Islet precursor cell (in vitro differentiated cells): ENCODE data around the gene RASAL1.
A peak's percentile ranks its signal among the peaks of the same experiment; 100 is the strongest.
"Not testable (repeated sequence)": the region's sequence is repeated elsewhere in the genome, so short reads cannot be mapped to it uniquely, and the experiment has no call there.

Source experiments
- DNase-seq: peaks from one replicate; pipeline ENCODE4 v3.0.0-alpha.2; 2018

Gene RASAL1

GRCh38 chr12:113141716-113142115 is 6.2 kb upstream of the RASAL1 start:
- not testable (repeated sequence) for DNase-seq

GRCh38 chr12:113140706-113141105 is 5.1 kb upstream of the RASAL1 start:
- DNase-seq = no peak

- no peak for DNase-seq
Observed at GRCh38 chr12:113138826-113139225, 3.3 kb upstream of the RASAL1 start.

GRCh38 chr12:113137861-113138783 is 2.6 kb upstream of the RASAL1 start:
- no peak for DNase-seq

GRCh38 chr12:113136990-113137511 is 1.5 kb upstream of the RASAL1 start:
- DNase-seq = no peak

GRCh38 chr12:113136128-113136989 is 798 bp upstream of the RASAL1 start:
- DNase-seq = no peak

GRCh38 chr12:113134521-113134951 is 1.0 kb downstream of the RASAL1 start:
- no peak for DNase-seq

- DNase-seq = no peak
Observed at GRCh38 chr12:113134071-113134470, 1.5 kb downstream of the RASAL1 start.

GRCh38 chr12:113133666-113134065 is 1.9 kb downstream of the RASAL1 start:
- no peak for DNase-seq

GRCh38 chr12:113133036-113133435 is 2.5 kb downstream of the RASAL1 start:
- peak; percentile 79 for DNase-seq

- DNase-seq = no peak
Observed at GRCh38 chr12:113131556-113131955, 4.0 kb downstream of the RASAL1 start.

- DNase-seq = peak; percentile 81
Observed at GRCh38 chr12:113130457-113131135, 5.0 kb downstream of the RASAL1 start.

- no peak for DNase-seq
Observed at GRCh38 chr12:113129664-113130456, 5.7 kb downstream of the RASAL1 start.

GRCh38 chr12:113128802-113129663 is 6.5 kb downstream of the RASAL1 start:
- no peak for DNase-seq

- peak; percentile 55 for DNase-seq
Observed at GRCh38 chr12:113127791-113128199, 7.8 kb downstream of the RASAL1 start.

GRCh38 chr12:113120670-113121370 is 14.7 kb downstream of the RASAL1 start:
- DNase-seq = no peak

- no peak for DNase-seq
Observed at GRCh38 chr12:113119980-113120669, 15.4 kb downstream of the RASAL1 start.

- no peak for DNase-seq
Observed at GRCh38 chr12:113118142-113118541, 17.4 kb downstream of the RASAL1 start.

- not testable (repeated sequence) for DNase-seq
Observed at GRCh38 chr12:113117684-113118083, 17.9 kb downstream of the RASAL1 start.

GRCh38 chr12:113116875-113117274 is 18.7 kb downstream of the RASAL1 start:
- no peak for DNase-seq
